Bronchial epithelial cell (primary cell): ENCODE measurements around the gene ABHD16A. TPM values are rescaled to one million over a fixed set of nuclear protein-coding genes. Genes with fewer than 3 reads are reported as not detected.

ENCODE experiments used
- DNase-seq: peaks from one replicate; pipeline ENCODE4 v3.0.0-alpha.2; 2010; ENCODE audit warnings: low read depth
- FAIRE-seq: peaks from 2 replicates; lab custom pipeline; 2011; peaks lifted over from hg19 to GRCh38; lab: Jason Lieb, UNC
- H3K27me3 ChIP-seq: 2 replicates; pipeline ENCODE4 v1.5.1; 2011; ENCODE audit warnings: low read length; ENCODE audit not compliant: control insufficient read depth, insufficient read depth
- H3K36me3 ChIP-seq: 2 replicates; pipeline ENCODE4 v1.5.1; 2011; ENCODE audit warnings: low read length; ENCODE audit not compliant: control insufficient read depth, insufficient read depth
- H3K4me3 ChIP-seq: 2 replicates; pipeline ENCODE4 v1.5.1; 2011; ENCODE audit warnings: mild to moderate bottlenecking, low read depth, low read length, control low read depth
- CTCF ChIP-seq: IDR thresholded peaks from 2 replicates; pipeline ENCODE4 v1.5.1; 2011; ENCODE audit warnings: mild to moderate bottlenecking, moderate library complexity, low read length, control low read depth, inconsistent platforms; ENCODE audit not compliant: insufficient read depth, severe bottlenecking
- total RNA-seq: library from RNA; depleted of rRNA; stranded (reverse); fragments of >200 nt; gene quantifications from 2 replicates; pipeline ENCODE4 v1.2.1, GENCODE V29; 2014

ABHD16A gene
- total RNA-seq, 1 donor from 2014 or later, result 32.9 TPM

GRCh38 chr6:31733734-31734133 is 30.6 kb upstream of the ABHD16A start:
- H3K4me3 ChIP-seq, result no peak overlapping the region
- TF ChIP-seq CTCF, result no peak

GRCh38 chr6:31732029-31732428 is 28.9 kb upstream of the ABHD16A start:
- DNase-seq (no peak), FAIRE-seq (no peak)
- Histone ChIP-seq H3K27me3 (no peaks in the 10 kb centered on the region), H3K4me3 (no peak overlapping the region), H3K36me3 (peaks cover 23% of the 10 kb centered on the region)
- TF ChIP-seq CTCF, result no peak

More at GRCh38 chr6:31733734-31734133, 30.6 kb upstream of the ABHD16A start:
- FAIRE-seq (no peak), DNase-seq (no peak)
- H3K27me3 ChIP-seq, result no peaks in the 10 kb centered on the region
- H3K36me3 ChIP-seq, result peaks cover 21% of the 10 kb centered on the region

GRCh38 chr6:31730631-31731086 is 27.5 kb upstream of the ABHD16A start:
- TF ChIP-seq CTCF, result no peak
- H3K4me3 ChIP-seq, result no peak overlapping the region
- FAIRE-seq, result no peak
- no peak for DNase-seq
- H3K27me3 ChIP-seq, result no peaks in the 10 kb centered on the region
- H3K36me3 ChIP-seq, result peaks cover 26% of the 10 kb centered on the region

- Histone ChIP-seq H3K27me3 (no peaks in the 10 kb centered on the region), H3K36me3 (peaks cover 26% of the 10 kb centered on the region), H3K4me3 (peak overlapping the region; percentile 58)
- peak; percentile 59 for DNase-seq
- no peak for TF ChIP-seq CTCF
- FAIRE-seq, result no peak
Measured at GRCh38 chr6:31729979-31730630, 27.0 kb upstream of the ABHD16A start.

- Histone ChIP-seq H3K4me3 (peak overlapping the region; percentile 58), H3K27me3 (no peaks in the 10 kb centered on the region), H3K36me3 (peaks cover 26% of the 10 kb centered on the region)
- TF ChIP-seq CTCF, result no peak
- no peak for FAIRE-seq
- DNase-seq, result peak; percentile 65
Measured at GRCh38 chr6:31729515-31729978, 26.4 kb upstream of the ABHD16A start.
